Naive B cell (primary cell): Measurements from ENCODE around the gene BMF. TPM values are rescaled to one million over a fixed set of nuclear protein-coding genes. Genes with fewer than 3 reads are reported as not detected.

Experiments used
- ATAC-seq, 2 donors: fragments of 150-1000 bp; cut with Tn5 transposase; 2 replicates each; pipeline ENCODE4 v1.10.0; 2021; ENCODE audit warnings: low read depth in 2 of 2, mild to moderate bottlenecking in 2 of 2, moderate library complexity in 2 of 2
- DNase-seq: peaks from one replicate; pipeline ENCODE4 v3.0.0; 2022
- H3K27ac Mint-ChIP-seq, 6 donors: one replicate each; pipeline ENCODE4 v1.8.0; 2020 to 2022; ENCODE audit warnings: mild to moderate bottlenecking in 6 of 6, mixed read lengths in 6 of 6, moderate library complexity in 5 of 6, inconsistent platforms in 2 of 6
- H3K27me3 Mint-ChIP-seq, 3 donors: one replicate each; pipeline ENCODE4 v1.8.0; 2021 to 2022; ENCODE audit warnings: mixed read lengths in 3 of 3, mild to moderate bottlenecking in 1 of 3
- H3K36me3 Mint-ChIP-seq, 2 donors: one replicate each; pipeline ENCODE4 v1.8.0; 2020 to 2022; ENCODE audit warnings: mixed read lengths in 2 of 2, inconsistent platforms in 1 of 2, mild to moderate bottlenecking in 1 of 2
- H3K4me1 Mint-ChIP-seq, 3 donors: one replicate each; pipeline ENCODE4 v1.8.0; 2020 to 2022; ENCODE audit warnings: mixed read lengths in 3 of 3, inconsistent platforms in 1 of 3, mild to moderate bottlenecking in 1 of 3, moderate library complexity in 1 of 3
- H3K4me3 Mint-ChIP-seq, 8 donors: one replicate each; pipeline ENCODE4 v1.8.0; 2020 to 2022; ENCODE audit warnings: mild to moderate bottlenecking in 8 of 8, mixed read lengths in 8 of 8, moderate library complexity in 8 of 8, inconsistent platforms in 2 of 8
- H3K9me3 Mint-ChIP-seq, 7 donors: one replicate each; pipeline ENCODE4 v1.8.0; 2020 to 2022; ENCODE audit warnings: mixed read lengths in 7 of 7, mild to moderate bottlenecking in 5 of 7, inconsistent platforms in 2 of 7, moderate library complexity in 1 of 7
- polyA plus RNA-seq, 6 donors: library from polyadenylated mRNA; unstranded; fragments of 300-500 nt; fragmentation: Illumina TruSeq; gene quantifications; one replicate each; pipeline ENCODE4 v1.2.3, GENCODE V29; 2021; ENCODE audit warnings: low read depth in 6 of 6

BMF gene
- polyA plus RNA-seq, 6 donors from 2014 or later, result 0.66 to 7.7 (median 5.5) TPM

DNA sequence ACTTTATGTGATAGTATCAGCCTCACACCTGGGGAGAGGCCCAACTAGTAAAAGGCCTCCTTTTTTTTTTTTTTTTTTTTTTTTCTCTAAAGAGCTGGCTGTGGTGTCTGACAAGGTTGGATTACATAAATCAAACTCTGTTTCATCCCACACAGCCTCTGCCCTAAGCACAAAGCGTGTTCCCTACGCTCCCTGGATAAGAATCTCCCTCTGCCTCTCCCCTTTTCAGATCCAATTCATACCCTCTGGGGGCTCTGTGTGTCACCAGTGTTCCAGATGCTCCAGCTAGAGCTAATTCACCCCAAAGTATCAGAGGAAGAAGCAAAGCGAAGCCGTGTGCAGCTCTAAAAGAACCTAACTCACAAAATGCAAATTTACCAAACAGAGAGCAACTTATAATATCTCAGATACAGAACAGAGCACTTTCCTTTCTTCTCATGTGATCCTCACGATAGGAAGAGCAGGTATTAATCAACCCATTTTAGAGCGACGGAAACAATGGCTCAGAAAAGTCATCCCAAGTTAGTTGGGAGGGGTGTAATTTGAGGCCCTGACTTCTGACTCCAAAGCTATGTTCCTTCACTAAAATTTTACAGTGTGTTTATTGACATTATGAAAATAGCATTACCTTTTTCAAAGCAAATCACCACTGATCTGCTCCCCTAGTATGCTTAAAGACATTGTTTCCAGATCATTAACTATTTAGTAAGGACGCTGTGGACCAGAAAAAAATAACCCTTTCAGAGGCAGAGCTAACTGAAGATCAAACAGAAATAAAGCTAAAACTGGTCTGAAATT is 12.4 kb downstream of the BMF start:
- DNase-seq (no peak), ATAC-seq (peak; percentile 10 to 17)
- Mint-ChIP-seq H3K9me3 (no peaks in the 10 kb centered on the region), H3K36me3 (peaks cover 0 to 5% of the 10 kb centered on the region in 2 donors), H3K27ac (peak overlapping the region; percentile 92 to 100 (median 100)), H3K4me1 (peaks cover 68 to 100% (median 91%) of the 10 kb centered on the region in 3 donors), H3K4me3 (peak overlapping the region; percentile 28 to 85 (median 69)), H3K27me3 (no peaks in the 10 kb centered on the region)

DNA sequence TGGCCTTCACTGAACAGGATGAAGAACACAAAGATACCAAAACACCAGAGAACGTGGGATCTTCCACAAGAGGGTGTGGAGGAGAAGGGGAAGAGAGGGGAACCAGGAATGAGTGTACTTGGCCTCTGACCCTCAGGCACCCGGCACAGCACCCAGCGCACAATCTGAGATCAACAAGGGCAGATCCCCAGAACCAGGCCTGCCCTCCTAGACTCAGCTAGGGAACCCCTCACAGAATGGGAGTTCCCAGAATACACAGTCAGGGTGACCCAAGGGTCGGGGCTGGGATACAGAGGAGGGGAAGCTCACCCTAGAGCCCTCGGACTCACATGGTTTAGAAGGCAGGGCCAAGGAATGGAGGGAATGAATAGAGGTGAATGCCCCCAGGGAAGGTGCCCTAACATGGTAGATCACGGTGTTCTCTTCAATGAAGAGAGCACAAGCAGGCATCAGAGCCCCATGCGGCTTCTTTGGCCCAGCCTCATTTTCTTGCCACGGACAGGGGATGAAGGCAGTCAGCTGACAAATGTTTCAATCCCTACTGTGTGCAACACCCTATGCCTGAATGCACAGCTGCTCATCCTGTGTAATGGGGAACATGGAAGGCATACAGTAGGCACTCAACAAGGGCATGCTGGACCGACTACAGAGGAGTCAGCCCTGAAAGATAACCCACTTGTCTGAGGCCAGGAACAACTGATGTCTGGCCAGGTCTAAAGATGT is 13.1 kb downstream of the BMF start:
- H3K4me3 Mint-ChIP-seq, result peak overlapping the region; percentile 28 to 94 (median 72)
- DNase-seq (no peak), ATAC-seq (no peak)
- no peaks in the 10 kb centered on the region for H3K27me3 Mint-ChIP-seq
- no peaks in the 10 kb centered on the region for H3K9me3 Mint-ChIP-seq
- no peaks in the 10 kb centered on the region for H3K36me3 Mint-ChIP-seq
- H3K4me1 Mint-ChIP-seq, result peaks cover 61 to 94% (median 83%) of the 10 kb centered on the region in 3 donors
- peak overlapping the region; percentile 92 to 100 (median 100) for H3K27ac Mint-ChIP-seq

DNA sequence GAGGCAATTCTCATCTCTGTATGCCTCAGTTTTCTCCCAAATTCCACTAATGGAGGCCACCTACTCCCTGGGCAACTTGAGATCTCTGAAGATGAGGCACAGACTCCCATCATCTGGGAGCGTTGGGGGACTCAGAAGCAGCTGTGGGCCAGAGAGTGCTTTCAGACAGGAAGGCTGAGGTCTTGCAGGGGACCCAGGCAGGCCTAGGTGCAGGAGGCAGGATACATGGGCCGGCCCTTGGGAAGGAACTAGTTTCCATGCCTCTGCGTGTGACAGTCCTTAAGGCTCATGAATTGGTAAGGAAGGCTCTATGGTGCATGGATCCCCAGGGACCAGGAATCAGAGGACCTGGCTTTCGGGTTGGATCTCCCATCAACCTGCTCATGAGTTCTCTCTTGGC is 14.5 kb downstream of the BMF start:
- ATAC-seq, result no peak
- H3K36me3 Mint-ChIP-seq, result peaks cover 0 to 6% of the 10 kb centered on the region in 2 donors
- DNase-seq, result no peak
- peaks cover 56 to 93% (median 73%) of the 10 kb centered on the region in 3 donors for H3K4me1 Mint-ChIP-seq
- H3K4me3 Mint-ChIP-seq, result peak overlapping the region in 7 of 8 donors; percentile 63 to 94 (median 87)
- H3K9me3 Mint-ChIP-seq, result no peaks in the 10 kb centered on the region
- peak overlapping the region in 5 of 6 donors; percentile 88 to 100 (median 99) for H3K27ac Mint-ChIP-seq
- H3K27me3 Mint-ChIP-seq, result no peaks in the 10 kb centered on the region

- Mint-ChIP-seq H3K27ac (peak overlapping the region; percentile 86 to 99 (median 96)), H3K36me3 (peaks cover 0 to 6% of the 10 kb centered on the region in 2 donors), H3K27me3 (no peaks in the 10 kb centered on the region), H3K4me1 (peaks cover 48 to 84% (median 67%) of the 10 kb centered on the region in 3 donors), H3K4me3 (peak overlapping the region; percentile 45 to 94 (median 84)), H3K9me3 (no peaks in the 10 kb centered on the region)
- ATAC-seq (peak; percentile 72 to 73), DNase-seq (peak; percentile 52)
Observed at GRCh38 chr15:40092979-40093869, 15.5 kb downstream of the BMF start.

DNA sequence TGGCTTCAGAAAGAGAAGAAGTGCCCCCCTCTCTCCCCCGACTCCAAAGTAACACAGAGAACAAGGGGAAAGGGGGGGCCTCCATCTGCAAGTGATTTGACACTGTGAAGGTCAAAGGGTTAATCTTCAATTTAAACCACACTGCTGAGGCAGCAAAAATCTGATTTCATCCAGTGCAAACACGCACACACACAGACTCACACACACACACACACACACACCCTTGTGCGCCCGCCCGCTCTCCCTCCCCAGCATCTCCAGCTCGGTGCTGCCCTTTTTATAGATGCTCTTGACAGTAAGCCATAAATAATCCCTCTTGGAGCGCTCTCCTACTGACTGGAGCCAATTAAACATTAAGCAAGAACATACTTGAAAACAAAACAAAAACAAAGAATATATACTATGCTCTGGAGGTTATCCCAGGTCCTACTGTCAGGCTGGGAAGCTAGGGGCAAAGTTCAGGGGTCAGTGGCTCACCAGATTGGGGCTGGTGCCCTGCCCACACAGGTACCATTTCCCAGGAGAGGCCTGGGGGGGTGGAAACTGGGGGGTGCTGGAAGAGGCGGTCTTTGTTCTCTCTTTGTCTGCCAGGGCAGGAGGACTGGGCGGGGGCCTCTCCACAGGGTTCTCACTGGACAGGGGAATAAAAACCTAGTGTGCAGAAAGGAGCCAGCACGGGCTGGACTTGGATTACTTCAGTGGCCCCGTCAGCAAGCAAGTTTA is 16.3 kb downstream of the BMF start:
- Mint-ChIP-seq H3K36me3 (peaks cover 0 to 6% of the 10 kb centered on the region in 2 donors), H3K4me1 (peaks cover 48 to 79% (median 62%) of the 10 kb centered on the region in 3 donors), H3K4me3 (peak overlapping the region in 7 of 8 donors; percentile 46 to 94 (median 84)), H3K27ac (peak overlapping the region; percentile 86 to 99 (median 95)), H3K9me3 (no peaks in the 10 kb centered on the region), H3K27me3 (no peaks in the 10 kb centered on the region)
- ATAC-seq (no peak), DNase-seq (no peak)

GRCh38 chr15:40091861-40092255 is 16.8 kb downstream of the BMF start:
- Mint-ChIP-seq H3K9me3 (no peaks in the 10 kb centered on the region), H3K27ac (peak overlapping the region; percentile 56 to 99 (median 92)), H3K36me3 (peaks cover 0 to 6% of the 10 kb centered on the region in 2 donors), H3K4me3 (peak overlapping the region in 4 of 8 donors; percentile 32 to 94 (median 86)), H3K4me1 (peaks cover 45 to 78% (median 59%) of the 10 kb centered on the region in 3 donors), H3K27me3 (no peaks in the 10 kb centered on the region)
- ATAC-seq (no peak), DNase-seq (no peak)

- H3K27ac Mint-ChIP-seq, result peak overlapping the region in 4 of 6 donors; percentile 56 to 99 (median 96)
Observed at GRCh38 chr15:40090774-40091455, 17.8 kb downstream of the BMF start.

DNA sequence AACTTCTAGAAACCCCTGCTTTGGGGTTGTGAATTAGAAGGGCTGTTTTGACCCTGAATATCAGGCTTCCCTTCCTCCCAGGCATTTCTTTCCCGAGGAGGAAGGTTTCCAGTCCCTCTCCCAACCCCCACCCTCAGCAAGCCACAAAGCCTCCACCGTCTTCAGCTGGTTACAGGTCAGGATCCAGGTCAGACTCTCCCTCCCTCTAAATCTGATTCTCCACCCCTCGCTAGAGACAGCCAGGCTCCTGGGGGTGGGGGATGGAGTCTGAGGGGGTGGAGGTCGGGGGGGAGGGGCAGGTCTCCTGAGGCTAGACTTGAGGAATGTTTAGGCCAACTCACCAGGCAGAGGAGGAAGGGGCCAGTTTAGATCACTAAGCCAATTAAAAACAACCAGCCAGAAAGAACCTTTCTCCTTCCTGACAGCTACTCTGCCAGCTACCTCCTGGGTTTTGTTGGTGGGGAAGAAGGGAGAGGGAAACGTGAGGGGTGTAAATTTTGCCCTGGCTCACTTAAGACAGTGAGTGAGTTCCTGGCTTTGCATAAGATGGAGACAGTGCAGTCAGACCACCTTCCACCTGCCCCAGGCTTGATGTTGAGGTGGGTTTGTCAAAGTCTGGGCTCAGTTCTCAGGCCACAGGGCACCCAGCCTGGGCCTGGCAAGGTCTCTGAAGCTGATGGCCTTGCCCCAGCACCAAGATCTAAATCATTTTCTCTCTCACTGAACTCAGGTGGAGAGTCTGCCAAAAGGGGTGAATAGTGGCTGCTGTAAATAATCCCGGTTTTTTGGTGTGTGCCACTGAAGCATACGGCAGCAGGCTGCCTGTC is 19.5 kb downstream of the BMF start:
- peaks cover 0 to 6% of the 10 kb centered on the region in 2 donors for H3K36me3 Mint-ChIP-seq
- ATAC-seq, result no peak
- no peaks in the 10 kb centered on the region for H3K27me3 Mint-ChIP-seq
- peaks cover 28 to 69% (median 48%) of the 10 kb centered on the region in 3 donors for H3K4me1 Mint-ChIP-seq
- no peak for DNase-seq
- no peak overlapping the region for H3K4me3 Mint-ChIP-seq
- no peaks in the 10 kb centered on the region for H3K9me3 Mint-ChIP-seq
- peak overlapping the region in 3 of 6 donors; percentile 26 to 59 (median 28) for H3K27ac Mint-ChIP-seq

More at GRCh38 chr15:40090774-40091455, 17.8 kb downstream of the BMF start:
- no peaks in the 10 kb centered on the region for H3K27me3 Mint-ChIP-seq
- no peaks in the 10 kb centered on the region for H3K9me3 Mint-ChIP-seq
- H3K4me1 Mint-ChIP-seq, result peaks cover 38 to 72% (median 59%) of the 10 kb centered on the region in 3 donors
- DNase-seq (no peak), ATAC-seq (no peak)
- H3K4me3 Mint-ChIP-seq, result peak overlapping the region in 3 of 8 donors; percentile 32 to 44 (median 37)
- peaks cover 0 to 6% of the 10 kb centered on the region in 2 donors for H3K36me3 Mint-ChIP-seq

DNA sequence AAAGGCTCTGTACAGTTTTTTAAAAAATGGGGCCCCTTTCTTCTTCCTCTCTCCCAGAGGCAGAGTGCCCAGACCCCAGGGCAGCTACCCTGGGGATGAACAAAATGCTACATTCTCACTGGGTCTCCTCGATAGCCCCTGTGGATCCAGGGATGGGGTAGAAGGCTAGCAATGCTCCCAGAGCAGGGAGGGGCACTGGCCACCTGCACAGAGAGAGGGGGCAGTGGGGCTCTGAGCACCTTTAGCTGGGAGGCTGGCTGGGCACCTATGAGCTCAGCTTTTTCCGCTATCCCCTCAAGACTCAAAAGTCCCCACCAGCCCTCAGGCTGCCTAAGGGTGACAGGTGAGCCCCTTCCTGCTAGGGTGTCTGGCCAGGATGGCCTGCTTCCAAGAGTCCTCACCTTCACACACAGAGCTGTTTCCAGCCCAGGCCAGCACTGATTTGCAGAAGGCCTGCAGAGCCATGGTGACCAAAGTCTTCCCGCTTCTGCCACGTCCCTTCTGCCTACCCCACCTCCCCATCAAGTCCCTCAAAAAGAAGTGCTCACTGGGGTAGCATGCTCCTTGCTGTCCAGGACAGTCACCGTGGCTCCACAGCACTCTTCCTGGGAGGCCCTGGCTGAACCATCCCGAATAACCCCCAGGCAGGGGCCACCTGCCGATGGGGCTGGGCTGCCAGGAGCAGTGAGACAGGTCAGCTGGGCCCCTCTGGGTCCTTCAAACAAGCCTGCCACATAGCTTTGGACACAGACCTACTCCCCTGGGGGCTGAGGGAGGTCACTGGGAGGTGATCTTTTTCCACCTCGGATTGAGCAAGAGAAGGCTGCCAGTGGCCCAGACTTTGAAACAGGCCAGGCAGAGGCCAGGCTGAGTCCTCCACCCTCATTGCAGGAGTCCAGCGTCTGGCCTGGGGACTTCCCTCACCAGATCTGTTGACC is 20.4 kb downstream of the BMF start:
- Mint-ChIP-seq H3K4me3 (no peak overlapping the region), H3K4me1 (peaks cover 25 to 69% (median 46%) of the 10 kb centered on the region in 3 donors), H3K36me3 (peaks cover 0 to 6% of the 10 kb centered on the region in 2 donors), H3K27ac (peak overlapping the region in 2 of 6 donors; percentile 47 to 84), H3K27me3 (no peaks in the 10 kb centered on the region), H3K9me3 (no peaks in the 10 kb centered on the region)
- DNase-seq (no peak), ATAC-seq (no peak)

DNA sequence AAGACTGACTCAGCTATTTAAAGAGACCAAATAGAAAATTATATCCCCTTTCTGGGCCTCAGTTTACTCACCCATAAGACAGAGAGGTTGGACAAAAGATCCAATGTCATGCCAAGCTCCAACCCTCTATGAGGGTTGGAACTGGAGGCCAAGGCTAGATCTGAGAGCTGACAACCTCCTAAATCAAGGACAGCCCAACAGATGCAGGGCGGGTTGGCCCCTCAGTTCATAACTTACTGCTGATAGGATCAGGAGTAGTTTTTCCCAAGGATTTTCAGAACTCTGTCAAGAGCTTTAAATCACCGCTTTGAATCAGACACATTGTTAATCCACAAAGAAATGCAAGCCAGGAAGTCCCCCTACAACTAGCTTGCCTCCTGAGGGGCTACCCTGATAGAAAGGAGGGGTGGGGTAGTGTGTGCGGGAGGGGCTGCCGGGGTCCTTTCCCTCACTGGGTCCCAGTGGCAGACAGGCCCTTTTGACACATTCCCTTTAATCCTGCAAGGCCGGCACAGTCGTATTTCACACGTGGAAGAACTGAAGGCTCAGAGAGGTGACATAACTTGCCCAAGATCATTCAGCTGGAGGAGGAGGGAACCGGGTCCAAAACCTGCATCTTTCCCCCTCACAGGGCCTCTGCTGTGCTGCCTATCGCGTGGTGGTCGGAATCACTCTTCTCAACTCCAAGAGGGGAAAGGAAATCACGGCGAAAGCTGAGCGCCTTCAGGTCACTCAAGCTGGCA is 21.4 kb downstream of the BMF start:
- H3K36me3 Mint-ChIP-seq, result peaks cover 0 to 6% of the 10 kb centered on the region in 2 donors
- no peaks in the 10 kb centered on the region for H3K27me3 Mint-ChIP-seq
- ATAC-seq (no peak), DNase-seq (no peak)
- H3K9me3 Mint-ChIP-seq, result no peaks in the 10 kb centered on the region
- no peak overlapping the region for H3K4me3 Mint-ChIP-seq
- peak overlapping the region in 3 of 6 donors; percentile 34 to 84 (median 71) for H3K27ac Mint-ChIP-seq
- H3K4me1 Mint-ChIP-seq, result peaks cover 25 to 69% (median 43%) of the 10 kb centered on the region in 3 donors
